ENCODE measurements around the gene CALHM6.
A peak's percentile ranks its signal among the peaks of the same experiment; 100 is the strongest.

Gene CALHM6

GRCh38 chr6:116461331-116461931 lies at the start of gene CALHM6:
CALHM6 (plus strand) TSS chr6:116461375; CDS start chr6:116461930, 555 bp downstream.
- Mint-ChIP-seq H3K36me3 (no peaks in the 10 kb centered on the region), H3K9me3 (no peaks in the 10 kb centered on the region), H3K27me3 (peaks cover 18% of the 10 kb centered on the region), H3K4me3 (peak within 1 kb of the TSS; percentile 82), H3K27ac (peak within 1 kb of the TSS; percentile 56), H3K4me1 (peaks cover 27% of the 10 kb centered on the region)

- Mint-ChIP-seq H3K27me3 (peaks cover 1% of the 10 kb centered on the region), H3K4me3 (no peak overlapping the region), H3K36me3 (no peaks in the 10 kb centered on the region), H3K9me3 (no peaks in the 10 kb centered on the region), H3K4me1 (no peaks in the 10 kb centered on the region), H3K27ac (no peak overlapping the region)
Measured at GRCh38 chr6:116412270-116412669, 48.9 kb upstream of the CALHM6 start.

DNA sequence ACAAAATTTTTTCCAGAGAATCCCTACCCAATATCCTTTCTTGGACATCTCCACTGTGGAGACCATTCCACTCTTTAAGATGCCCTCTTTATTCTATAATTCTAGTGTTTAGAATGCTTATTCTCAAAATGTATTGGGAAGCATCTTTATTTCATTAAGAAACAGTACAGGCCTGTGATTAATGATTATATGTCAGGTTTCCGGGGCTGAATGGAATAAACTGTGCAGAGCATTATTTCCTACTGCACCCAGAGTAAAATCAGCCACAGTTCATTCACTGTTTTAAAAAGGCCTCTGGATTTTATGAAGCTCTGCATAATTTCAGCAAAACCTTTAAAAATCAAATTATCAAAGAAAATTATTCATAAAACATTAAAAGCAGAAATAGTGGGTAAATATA lies 47.8 kb upstream of the CALHM6 start:
- H3K27me3 Mint-ChIP-seq, result peaks cover 1% of the 10 kb centered on the region
- no peaks in the 10 kb centered on the region for H3K36me3 Mint-ChIP-seq
- H3K27ac Mint-ChIP-seq, result no peak overlapping the region
- H3K4me1 Mint-ChIP-seq, result no peaks in the 10 kb centered on the region
- H3K4me3 Mint-ChIP-seq, result no peak overlapping the region
- no peaks in the 10 kb centered on the region for H3K9me3 Mint-ChIP-seq

- Mint-ChIP-seq H3K4me3 (no peak overlapping the region), H3K9me3 (no peaks in the 10 kb centered on the region), H3K27ac (no peak overlapping the region), H3K27me3 (no peaks in the 10 kb centered on the region), H3K36me3 (no peaks in the 10 kb centered on the region), H3K4me1 (no peaks in the 10 kb centered on the region)
Measured at GRCh38 chr6:116417661-116418060, 43.5 kb upstream of the CALHM6 start.

- H3K9me3 Mint-ChIP-seq, result no peaks in the 10 kb centered on the region
- H3K4me1 Mint-ChIP-seq, result no peaks in the 10 kb centered on the region
- H3K27ac Mint-ChIP-seq, result no peak overlapping the region
Measured at GRCh38 chr6:116419069-116419786, 41.9 kb upstream of the CALHM6 start.

GRCh38 chr6:116420341-116420740 lies 40.8 kb upstream of the CALHM6 start:
- H3K4me1 Mint-ChIP-seq, result no peaks in the 10 kb centered on the region

More at GRCh38 chr6:116419069-116419786, 41.9 kb upstream of the CALHM6 start:
- no peaks in the 10 kb centered on the region for H3K36me3 Mint-ChIP-seq
- no peaks in the 10 kb centered on the region for H3K27me3 Mint-ChIP-seq
- no peak overlapping the region for H3K4me3 Mint-ChIP-seq

DNA sequence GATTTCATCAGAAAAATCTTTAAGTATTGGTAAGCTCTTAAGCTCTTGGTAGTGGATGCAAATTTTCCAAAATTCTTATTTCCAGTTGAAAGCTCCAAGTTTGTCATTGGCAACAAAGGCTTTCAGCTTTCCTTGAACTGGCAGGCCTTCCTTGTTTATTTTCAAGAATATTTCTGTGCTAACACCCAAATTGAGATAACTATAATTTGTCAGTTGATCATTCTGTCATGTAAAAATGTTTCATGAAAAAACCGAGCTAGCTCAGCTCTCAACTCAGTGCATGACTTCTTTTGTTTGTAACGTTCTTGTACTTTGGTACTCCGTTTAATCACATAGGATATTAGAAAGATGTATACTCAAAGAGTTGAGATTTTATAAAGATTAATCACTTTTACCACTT lies 38.9 kb upstream of the CALHM6 start:
- no peaks in the 10 kb centered on the region for H3K27me3 Mint-ChIP-seq
- H3K4me3 Mint-ChIP-seq, result no peak overlapping the region
- H3K9me3 Mint-ChIP-seq, result no peaks in the 10 kb centered on the region
- no peak overlapping the region for H3K27ac Mint-ChIP-seq
- no peaks in the 10 kb centered on the region for H3K4me1 Mint-ChIP-seq
- no peaks in the 10 kb centered on the region for H3K36me3 Mint-ChIP-seq

More at GRCh38 chr6:116420341-116420740, 40.8 kb upstream of the CALHM6 start:
- Mint-ChIP-seq H3K27ac (no peak overlapping the region), H3K36me3 (no peaks in the 10 kb centered on the region), H3K9me3 (no peaks in the 10 kb centered on the region), H3K4me3 (no peak overlapping the region), H3K27me3 (no peaks in the 10 kb centered on the region)

DNA sequence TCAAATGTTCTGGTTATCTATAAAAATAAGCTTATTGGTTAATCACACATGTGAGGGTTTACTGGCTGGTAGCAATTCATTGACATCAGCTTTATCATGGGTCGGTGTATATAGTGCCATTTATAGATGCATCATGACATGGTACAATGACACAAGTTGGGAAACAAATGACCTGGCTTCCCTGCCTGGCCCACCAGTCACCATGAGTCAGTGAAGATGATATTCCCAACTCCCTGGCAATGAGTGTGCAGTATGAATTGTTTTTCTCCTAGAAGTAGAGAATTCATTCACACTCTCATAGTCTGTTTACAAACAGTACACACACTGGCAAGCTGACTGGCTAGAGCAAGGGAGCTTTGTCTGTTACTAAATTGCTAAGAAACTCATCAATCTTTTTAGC lies 37.2 kb upstream of the CALHM6 start:
- Mint-ChIP-seq H3K27ac (no peak overlapping the region), H3K36me3 (no peaks in the 10 kb centered on the region), H3K4me1 (no peaks in the 10 kb centered on the region), H3K4me3 (no peak overlapping the region), H3K27me3 (no peaks in the 10 kb centered on the region), H3K9me3 (no peaks in the 10 kb centered on the region)

- Mint-ChIP-seq H3K9me3 (no peaks in the 10 kb centered on the region), H3K27ac (no peak overlapping the region), H3K27me3 (no peaks in the 10 kb centered on the region), H3K4me3 (no peak overlapping the region), H3K36me3 (no peaks in the 10 kb centered on the region), H3K4me1 (no peaks in the 10 kb centered on the region)
Measured at GRCh38 chr6:116426551-116426950, 34.6 kb upstream of the CALHM6 start.

GRCh38 chr6:116429111-116429510 lies 32.1 kb upstream of the CALHM6 start:
- H3K36me3 Mint-ChIP-seq, result no peaks in the 10 kb centered on the region
- H3K27me3 Mint-ChIP-seq, result no peaks in the 10 kb centered on the region
- H3K4me3 Mint-ChIP-seq, result no peak overlapping the region
- no peaks in the 10 kb centered on the region for H3K9me3 Mint-ChIP-seq
- H3K4me1 Mint-ChIP-seq, result no peaks in the 10 kb centered on the region
- H3K27ac Mint-ChIP-seq, result no peak overlapping the region

DNA sequence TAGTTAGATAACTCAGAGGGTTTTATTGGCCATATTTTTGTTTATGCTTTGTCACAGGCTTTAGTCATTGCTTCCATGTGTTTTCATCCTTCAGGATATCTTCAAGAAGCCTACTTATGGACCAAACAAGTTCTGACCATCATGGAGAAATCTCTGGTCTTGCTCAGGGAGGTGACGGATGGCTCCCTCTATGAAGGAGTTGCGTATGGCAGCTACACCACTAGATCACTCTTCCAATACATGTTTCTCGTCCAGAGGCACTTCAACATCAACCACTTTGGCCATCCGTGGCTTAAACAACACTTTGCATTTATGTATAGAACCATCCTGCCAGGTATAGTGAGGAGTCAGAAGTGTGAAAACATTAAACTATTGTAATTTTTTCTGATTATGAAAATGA lies 30.3 kb upstream of the CALHM6 start:
- Mint-ChIP-seq H3K9me3 (no peaks in the 10 kb centered on the region), H3K4me3 (no peak overlapping the region), H3K4me1 (no peaks in the 10 kb centered on the region), H3K27ac (no peak overlapping the region), H3K27me3 (no peaks in the 10 kb centered on the region), H3K36me3 (no peaks in the 10 kb centered on the region)

DNA sequence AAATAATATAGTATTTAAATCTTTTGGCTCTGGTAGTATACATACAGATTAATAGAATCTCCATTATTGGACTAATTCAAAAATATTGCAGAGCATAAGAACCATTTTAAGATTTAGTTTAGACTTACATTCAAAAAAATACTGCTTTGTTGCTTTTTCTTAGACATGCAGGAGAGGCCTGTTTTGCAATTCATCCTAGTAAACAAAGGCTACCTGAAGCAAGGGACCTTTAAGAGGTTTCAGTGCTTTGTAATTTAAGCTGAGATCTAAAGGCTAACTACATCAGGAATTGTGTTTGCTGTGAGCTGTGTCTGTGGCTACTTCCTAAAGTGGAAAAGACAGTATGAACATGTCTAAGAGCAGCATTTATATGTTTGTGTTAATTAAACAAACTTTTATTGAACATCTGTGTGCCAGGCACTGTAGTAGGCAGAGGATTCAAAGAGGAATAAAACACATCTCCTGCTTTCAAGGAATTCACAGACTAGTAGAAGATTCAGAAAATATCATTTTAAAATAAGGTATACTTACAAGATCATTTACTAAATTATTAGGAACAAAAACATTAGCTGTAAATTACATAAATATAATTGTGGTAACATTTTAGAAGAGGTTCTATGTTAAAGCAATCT lies 29.1 kb upstream of the CALHM6 start:
- no peaks in the 10 kb centered on the region for H3K27me3 Mint-ChIP-seq
- H3K27ac Mint-ChIP-seq, result no peak overlapping the region

GRCh38 chr6:116433206-116433712 lies 27.9 kb upstream of the CALHM6 start:
- Mint-ChIP-seq H3K4me1 (no peaks in the 10 kb centered on the region), H3K9me3 (no peaks in the 10 kb centered on the region), H3K27ac (no peak overlapping the region), H3K36me3 (no peaks in the 10 kb centered on the region), H3K27me3 (no peaks in the 10 kb centered on the region), H3K4me3 (no peak overlapping the region)

More for the DNA sequence above, 29.1 kb upstream of the CALHM6 start:
- Mint-ChIP-seq H3K9me3 (no peaks in the 10 kb centered on the region), H3K36me3 (no peaks in the 10 kb centered on the region), H3K4me3 (no peak overlapping the region), H3K4me1 (no peaks in the 10 kb centered on the region)

DNA sequence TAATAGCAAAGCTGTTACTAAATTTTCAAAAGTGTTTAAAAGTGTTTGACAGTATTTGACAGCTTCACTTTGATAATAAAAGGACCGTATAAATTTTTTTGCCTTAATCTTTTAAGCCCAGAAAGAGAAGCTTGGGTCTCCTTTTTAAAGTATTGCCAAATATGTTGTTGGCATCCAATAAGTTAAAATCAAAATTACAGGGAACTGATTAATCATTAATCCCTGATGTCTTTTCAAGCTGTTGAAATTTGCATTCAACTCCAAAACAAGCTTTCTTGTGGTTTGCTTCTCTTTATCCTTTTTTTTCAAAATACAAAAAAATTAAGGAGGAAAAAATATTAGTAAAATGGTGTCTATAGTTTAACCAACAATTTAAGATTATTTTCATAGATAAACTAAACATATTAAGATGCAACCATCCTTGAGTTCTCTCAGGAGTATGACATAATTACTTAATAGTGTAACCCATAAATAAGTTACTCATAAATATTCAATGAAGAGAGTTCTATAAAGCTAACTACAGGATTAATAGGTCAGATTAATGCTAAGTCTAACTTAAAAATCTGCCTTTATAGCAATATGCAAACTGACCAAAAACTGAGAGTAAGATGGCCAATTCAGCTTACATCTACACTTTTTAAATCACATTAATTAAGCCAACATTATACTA lies 27.0 kb upstream of the CALHM6 start:
- H3K4me1 Mint-ChIP-seq, result no peaks in the 10 kb centered on the region
- H3K36me3 Mint-ChIP-seq, result no peaks in the 10 kb centered on the region
- no peak overlapping the region for H3K27ac Mint-ChIP-seq
- no peaks in the 10 kb centered on the region for H3K27me3 Mint-ChIP-seq
- H3K4me3 Mint-ChIP-seq, result no peak overlapping the region
- H3K9me3 Mint-ChIP-seq, result no peaks in the 10 kb centered on the region

GRCh38 chr6:116436586-116436985 lies 24.6 kb upstream of the CALHM6 start:
- Mint-ChIP-seq H3K27ac (no peak overlapping the region), H3K27me3 (peaks cover 3% of the 10 kb centered on the region), H3K9me3 (no peaks in the 10 kb centered on the region), H3K4me3 (no peak overlapping the region), H3K4me1 (no peaks in the 10 kb centered on the region), H3K36me3 (no peaks in the 10 kb centered on the region)

- peaks cover 5% of the 10 kb centered on the region for H3K27me3 Mint-ChIP-seq
- no peak overlapping the region for H3K27ac Mint-ChIP-seq
- no peaks in the 10 kb centered on the region for H3K36me3 Mint-ChIP-seq
- H3K4me3 Mint-ChIP-seq, result no peak overlapping the region
- no peaks in the 10 kb centered on the region for H3K9me3 Mint-ChIP-seq
- no peaks in the 10 kb centered on the region for H3K4me1 Mint-ChIP-seq
Measured at GRCh38 chr6:116437656-116438055, 23.5 kb upstream of the CALHM6 start.

Data from activated naive CD4-positive, alpha-beta T cell treated with anti-CD3 and anti-CD28 coated beads, Interleukin-2, amount 50 U/mL, for 24 hours (primary cell).